Fibroblast of skin of scalp (primary cell): ENCODE data around the gene ACP5.

Experiments used
- DNase-seq: peaks from one replicate; pipeline ENCODE4 v3.0.0-alpha.2; 2013

Gene ACP5

DNA sequence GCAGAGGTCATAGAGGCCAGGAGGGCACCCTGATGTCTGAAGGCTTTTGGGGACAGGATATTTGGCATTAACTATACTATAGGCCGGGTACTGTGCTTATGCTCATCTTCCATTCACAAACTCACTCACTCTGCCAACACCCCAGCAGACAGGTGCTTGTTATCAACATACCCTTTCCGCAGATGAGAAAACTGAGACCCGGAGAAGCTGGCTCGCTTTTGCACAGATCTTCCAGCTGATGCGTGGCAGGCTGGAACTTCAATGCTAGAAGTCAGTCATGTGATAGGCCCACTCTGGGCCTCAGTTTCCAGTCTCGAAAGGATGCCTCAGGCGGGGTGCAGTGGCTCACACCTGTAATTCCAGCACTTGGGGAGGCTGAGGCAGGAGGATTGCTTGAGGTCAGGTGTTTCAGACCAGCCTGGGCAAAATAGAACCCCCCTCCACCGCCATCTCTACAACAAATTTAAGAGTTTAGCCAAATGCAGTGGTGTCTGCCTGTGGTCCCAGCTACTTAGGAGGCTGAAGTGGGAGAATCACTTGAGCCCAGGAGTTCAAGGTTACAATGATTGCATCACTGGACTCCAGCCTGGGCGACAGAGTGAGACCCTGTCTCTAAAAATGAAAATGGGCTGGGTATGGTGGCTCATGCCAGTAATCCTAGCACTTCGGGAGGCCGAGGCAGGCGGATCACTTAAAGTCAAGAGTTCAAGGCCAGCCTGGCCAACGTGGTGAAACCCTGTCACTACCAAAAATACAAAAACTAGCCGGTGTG, 29.3 kb downstream of the ACP5 start:
- no peak for DNase-seq

GRCh38 chr19:11541238-11541637, 36.2 kb downstream of the ACP5 start:
- no peak for DNase-seq

GRCh38 chr19:11540645-11541044, 36.8 kb downstream of the ACP5 start:
- DNase-seq: peak; percentile 56

DNA sequence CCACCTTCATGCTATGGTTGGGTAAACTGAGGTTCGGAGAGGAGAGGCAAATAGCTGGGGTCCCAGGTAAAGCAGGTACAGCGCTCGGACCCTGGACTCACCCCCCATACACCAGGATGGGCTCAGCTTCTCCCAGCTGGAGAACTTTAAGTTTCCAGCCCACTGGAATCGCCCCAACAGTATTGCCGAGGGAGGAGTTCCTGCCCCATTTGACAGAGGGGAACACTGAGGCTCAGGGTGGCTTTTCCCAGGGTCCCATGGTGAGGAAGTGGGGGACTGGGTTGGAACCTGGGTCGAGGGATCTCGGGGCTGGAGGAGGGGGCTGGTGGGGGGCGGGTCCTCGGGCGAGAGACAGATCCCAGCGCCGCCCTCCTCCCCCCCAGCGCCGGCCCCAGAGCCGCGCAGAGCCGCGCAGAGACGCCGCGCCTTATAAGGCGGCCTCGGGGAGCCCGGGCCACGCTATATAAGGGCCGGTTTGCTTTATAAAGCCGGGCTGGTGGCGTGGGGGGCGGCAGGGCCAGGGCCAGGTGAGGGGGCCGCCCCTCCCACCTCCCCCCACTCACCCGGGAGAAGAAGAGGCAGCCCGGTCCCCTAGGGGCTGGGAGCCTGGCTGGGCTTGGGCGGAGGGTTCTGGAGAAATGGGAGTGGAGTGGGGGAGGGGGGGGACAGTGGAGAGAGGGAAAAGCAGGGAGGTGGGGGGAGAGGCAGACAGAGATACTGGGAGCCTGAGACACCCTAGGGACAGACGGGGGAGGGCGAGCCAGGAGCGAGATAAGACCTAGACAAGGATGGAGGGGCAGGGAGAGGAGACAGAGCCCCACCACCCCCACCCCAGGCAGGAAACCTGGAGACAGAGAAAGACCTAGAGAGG, 37.7 kb downstream of the ACP5 start:
- DNase-seq: peak; percentile 85

DNA sequence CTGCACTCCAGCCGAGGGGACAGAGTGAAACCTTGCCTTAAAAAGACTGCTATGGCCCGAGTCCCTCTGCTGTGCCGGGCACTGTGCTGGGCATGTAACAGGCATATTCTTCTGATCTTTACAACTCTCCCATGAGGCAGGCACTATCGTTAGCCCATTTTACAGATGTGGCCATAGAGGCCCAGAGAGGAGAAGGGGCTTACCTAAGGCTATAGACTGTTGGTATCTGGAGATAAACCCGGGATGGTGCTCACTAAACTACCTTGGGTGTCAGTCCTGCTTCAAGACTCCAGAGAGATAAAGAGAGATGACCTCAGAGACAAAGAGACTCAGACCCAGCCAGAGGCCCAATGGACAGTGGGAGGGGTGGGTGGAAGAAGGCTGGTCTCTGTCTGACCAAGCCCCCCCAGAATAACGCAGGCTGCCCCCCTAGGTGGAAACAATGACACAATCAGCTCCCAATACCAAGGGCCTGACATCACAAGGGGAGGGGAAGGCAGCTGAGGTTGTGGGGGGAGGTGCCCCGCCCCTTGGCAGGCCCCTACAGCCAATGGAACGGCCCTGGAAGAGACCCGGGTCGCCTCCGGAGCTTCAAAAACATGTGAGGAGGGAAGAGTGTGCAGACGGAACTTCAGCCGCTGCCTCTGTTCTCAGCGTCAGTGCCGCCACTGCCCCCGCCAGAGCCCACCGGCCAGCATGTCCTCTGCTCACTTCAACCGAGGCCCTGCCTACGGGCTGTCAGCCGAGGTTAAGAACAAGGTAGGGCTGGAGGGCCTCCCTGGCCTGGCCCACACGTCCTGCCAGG, 39.0 kb downstream of the ACP5 start, which contains the start of gene CNN1:
Gene CNN1 (plus strand): TSS at position 620 of the 805 bp plus-strand sequence. CDS start 77 bp downstream, at position 697.
- DNase-seq: peak; percentile 97

DNA sequence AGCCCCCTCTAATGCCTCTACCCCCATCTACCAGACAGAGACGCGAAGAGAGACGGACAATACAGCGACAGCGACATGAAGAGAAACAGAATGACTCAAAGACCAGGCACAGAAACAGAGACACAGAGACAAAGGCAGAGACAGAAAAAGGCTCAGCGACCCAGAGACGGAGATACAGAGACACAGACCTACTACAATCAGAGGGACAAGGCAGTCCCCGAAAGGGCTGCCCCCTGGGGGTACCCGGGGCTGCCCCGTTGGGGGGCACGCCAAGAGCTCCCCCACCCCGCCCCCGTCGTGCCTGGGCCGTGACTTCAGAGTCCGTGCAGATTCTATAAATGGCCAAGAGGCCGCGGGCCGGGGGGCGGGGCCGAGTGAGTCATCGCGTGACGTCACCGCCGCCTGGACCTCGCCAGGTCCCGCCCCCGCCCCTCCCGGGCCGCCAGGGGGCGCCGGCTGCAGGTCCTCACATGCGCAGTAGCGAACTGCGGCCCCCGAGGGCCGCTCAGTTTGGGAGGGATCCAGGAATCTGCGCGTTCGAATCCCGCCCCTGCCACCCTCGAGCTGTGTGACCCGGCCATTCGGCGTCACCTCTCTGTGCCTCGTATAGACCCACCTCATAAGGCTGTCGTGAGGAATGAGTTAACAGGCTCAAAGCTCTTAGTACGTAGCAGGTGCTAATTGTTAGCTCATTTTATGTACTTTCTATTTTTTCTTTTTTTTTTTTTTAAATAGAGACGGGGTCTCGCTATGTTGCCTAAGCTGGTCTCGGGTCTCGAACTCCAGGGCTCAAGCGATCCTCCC, 41.5 kb downstream of the ACP5 start:
- peak; percentile 93 for DNase-seq

GRCh38 chr19:11534948-11535347, 42.5 kb downstream of the ACP5 start:
- peak; percentile 25 for DNase-seq

DNA sequence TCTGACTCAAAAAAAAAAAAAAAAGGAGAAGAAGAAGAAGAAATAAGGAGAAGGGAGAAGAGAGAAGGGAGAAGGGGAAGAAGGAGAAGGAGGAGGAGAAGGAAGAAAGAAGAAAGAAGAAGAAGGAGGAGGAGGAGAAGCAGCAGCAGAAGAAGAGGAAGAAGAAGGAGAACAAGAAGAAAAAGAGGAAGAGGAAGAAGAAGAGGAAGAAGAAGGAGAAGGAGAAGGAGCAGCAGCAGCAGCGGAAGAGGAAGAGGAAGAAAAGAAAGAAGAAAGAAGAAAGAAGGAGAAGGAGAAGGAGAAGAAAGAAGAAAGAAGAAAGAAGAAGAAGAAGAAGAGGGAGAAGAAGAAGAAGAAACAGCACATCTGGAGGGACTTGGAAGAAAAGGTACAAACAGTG, 42.9 kb downstream of the ACP5 start:
- DNase-seq: no peak

DNA sequence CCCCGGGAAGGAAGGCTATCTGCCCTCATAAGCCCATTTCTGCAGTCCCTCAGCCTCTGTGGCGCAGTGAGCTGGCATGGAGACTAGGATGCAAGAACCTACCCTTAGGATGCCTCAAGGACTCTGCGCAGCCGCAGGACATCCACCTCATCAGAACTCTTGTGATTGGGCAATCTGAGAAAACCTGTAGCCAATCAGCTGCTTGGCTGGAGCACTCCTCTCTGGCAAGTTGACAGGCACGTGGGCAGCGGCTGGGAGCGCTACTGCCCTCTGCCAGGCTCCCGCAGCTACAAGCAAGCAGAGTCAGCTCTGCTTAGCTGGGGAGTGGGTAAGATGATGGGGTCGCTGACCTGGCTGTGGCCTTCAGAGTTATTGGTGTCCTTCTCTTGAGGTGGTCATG, 47.0 kb downstream of the ACP5 start:
- peak; percentile 86 for DNase-seq

GRCh38 chr19:11528551-11529341, 48.7 kb downstream of the ACP5 start, which contains the start of gene ECSIT:
TSS of gene ECSIT (minus strand) at chr19:11529134. CDS start at chr19:11519170, 9,964 bp downstream.
- DNase-seq: peak; percentile 99
